ENCODE results near the gene PRODH.
"Not testable (repeated sequence)": the region's sequence is repeated elsewhere in the genome, so short reads cannot be mapped to it uniquely, and the experiment has no call there.

Gene PRODH

DNA sequence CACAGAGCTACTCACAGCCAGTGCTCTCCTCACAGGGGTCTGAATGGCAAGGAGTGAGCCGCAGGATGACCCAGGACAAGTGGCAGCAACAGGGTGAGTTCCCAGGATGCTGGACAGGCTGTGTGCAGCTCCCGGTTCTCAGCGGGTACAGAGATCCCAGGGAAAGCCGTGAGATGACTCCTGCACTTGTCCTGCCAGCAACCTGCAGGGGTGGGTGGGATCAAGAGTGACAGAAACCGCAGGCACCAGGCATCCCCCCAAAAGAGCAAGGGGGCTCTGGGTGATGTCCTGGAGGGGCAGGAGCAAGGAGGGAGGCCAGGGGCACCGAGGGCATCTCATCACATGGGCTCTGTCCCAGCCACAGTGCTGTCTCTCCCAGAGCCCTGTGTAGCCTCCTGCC is 15.9 kb upstream of the PRODH start:
- DNase-seq, result no peak

DNA sequence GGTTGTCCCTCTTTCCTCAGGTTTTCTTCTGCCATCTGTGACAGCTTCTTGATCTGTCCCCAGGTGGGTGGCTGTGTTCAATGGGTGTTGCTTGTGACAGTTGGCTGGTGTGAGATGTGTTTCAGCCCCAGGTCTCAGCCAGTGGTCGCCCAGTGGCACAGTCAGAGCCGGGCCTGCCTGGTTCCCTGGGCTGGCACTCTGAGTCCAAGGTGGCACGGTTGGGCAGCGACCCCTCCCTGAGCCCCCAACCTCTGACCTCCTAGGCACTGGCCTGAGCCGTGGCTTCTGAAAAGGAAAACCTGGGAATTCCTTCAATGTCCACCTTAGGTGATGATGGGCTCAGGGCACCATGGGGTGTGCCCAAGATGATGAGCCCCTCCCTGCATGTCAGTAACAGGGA is 14.0 kb upstream of the PRODH start:
- DNase-seq, result peak in 1 of 2 donors; percentile 1

GRCh38 chr22:18947905-18948304 is 11.8 kb upstream of the PRODH start:
- no peak for DNase-seq

DNA sequence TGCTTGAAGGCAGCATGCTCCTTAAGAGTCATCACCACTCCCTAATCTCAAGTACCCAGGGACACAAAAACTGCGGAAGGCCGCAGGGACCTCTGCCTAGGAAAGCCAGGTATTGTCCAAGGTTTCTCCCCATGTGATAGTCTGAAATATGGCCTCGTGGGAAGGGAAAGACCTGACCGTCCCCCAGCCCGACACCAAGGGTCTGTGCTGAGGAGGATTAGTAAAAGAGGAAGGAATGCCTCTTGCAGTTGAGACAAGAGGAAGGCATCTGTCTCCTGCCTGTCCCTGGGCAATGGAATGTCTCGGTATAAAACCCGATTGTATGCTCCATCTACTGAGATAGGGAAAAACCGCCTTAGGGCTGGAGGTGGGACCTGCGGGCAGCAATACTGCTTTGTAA is 11.0 kb upstream of the PRODH start:
- DNase-seq, result not testable (repeated sequence)

DNA sequence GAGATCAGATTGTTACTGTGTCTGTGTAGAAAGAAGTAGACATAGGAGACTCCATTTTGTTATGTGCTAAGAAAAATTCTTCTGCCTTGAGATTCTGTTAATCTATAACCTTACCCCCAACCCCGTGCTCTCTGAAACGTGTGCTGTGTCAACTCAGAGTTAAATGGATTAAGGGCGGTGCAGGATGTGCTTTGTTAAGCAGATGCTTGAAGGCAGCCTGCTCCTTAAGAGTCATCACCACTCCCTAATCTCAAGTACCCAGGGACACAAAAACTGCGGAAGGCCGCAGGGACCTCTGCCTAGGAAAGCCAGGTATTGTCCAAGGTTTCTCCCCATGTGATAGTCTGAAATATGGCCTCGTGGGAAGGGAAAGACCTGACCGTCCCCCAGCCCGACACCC is 2.6 kb upstream of the PRODH start:
- not testable (repeated sequence) for DNase-seq

DNA sequence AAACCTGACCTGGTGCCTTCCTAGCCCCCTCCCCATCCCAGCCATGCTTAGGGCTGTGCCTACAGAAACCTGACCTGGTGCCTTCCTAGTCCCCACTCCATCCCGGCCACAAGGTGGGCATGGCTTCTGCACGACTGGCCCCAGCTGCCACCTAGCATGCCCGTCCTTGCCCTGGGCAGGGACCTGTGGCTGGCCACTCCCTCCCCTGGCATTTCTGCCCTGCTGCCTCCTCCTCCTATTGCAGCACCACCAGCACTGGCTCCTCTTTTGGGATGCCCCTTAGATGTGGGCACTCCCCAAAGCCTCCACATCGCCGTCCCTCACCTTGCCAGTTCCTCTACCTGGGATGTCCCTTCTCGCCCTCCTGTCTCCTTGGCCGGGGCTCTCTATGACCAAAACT is 1.4 kb downstream of the PRODH start:
- DNase-seq, result not testable (repeated sequence)

GRCh38 chr22:18933914-18934313 is 2.2 kb downstream of the PRODH start:
- no peak for DNase-seq

- no peak for DNase-seq
These were observed 4.0 kb downstream of the PRODH start for GRCh38 chr22:18931905-18932652.

DNA sequence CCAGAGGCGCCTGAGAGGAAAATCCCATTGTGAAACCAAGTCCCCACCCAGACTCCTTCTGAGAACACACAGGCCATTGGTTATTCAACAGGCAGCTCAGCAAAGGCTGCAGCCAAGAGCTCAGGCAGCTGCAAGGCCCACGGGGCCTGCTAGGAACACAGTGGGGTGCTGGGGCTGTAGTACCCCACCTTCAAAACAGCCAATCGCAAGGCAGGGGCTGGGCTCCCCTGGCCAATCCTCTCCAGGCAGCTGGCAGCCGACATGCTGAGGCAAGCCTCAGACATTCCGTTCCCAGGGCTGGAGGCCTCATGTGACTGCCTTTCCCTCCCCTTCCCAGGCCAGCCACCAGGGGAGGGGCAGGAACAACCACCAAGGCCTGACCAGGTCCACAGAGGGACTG is 6.6 kb downstream of the PRODH start:
- no peak for DNase-seq

- no peak for DNase-seq
These were observed 8.5 kb downstream of the PRODH start for GRCh38 chr22:18927573-18927972.

GRCh38 chr22:18927020-18927419 is 9.1 kb downstream of the PRODH start:
- no peak for DNase-seq

DNA sequence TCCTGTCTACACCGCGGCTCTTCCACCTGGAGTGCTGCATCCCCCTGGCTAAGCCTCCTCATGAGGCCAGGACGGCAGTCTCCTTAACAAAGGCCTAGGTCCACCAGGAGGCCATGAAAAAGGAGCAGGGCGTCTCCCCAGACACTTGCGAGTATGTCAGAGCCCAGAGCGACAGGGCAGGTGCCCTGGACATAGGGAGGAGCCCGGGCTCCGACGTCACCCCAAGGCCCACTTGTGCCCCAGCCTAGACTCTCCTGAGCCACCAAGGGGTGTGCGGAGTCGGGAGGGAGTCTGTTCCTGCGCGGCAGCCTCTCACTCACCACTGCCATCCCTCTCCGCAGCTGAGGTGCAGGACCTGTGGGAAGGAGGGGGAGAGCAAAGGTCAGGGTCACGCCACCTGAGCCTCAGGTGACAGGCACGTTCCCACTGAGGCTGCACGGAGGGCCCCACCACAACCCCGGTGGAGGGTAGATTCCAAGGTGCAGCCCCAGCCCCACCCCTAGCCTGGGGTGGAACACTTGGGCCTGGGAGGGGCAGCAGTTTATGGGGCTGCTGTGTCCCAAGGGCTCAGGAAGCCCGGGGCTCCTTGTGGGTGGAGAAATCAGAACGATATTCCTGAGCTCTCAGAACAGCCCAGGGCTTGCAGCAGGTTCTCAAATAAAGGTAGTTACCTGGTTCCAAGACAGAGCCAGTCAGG is 10.6 kb downstream of the PRODH start:
- DNase-seq, result no peak

DNA sequence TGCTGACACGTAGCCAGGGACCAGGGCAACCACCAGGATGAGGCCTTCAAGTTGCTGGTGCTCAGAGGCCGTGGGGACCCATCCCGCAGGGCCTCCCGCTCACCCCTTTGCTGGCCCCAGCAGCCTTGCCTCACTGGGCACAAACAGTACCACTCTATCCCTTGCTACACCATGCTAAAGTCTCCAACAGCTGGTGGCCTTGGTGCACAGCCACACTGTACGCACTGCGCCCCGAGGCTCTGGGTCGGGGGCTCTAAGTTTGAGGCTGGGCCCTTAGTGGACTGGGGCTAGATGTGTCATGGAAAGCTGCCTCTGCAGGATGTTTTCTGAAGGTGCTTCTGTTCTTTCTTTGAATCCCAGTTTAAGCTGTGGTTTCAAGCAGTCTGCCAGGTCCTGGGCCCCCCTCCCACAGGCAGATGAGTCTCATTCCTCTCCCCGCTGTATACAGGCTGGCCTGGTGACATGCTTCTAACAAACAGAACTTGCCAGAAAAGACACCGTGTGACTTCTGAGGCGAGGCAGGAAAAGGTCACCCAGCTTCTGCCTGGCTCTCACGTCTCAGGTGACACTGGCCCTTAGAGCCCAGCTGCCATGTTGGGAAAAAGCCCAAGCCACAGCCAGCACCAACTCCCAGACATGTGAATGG is 15.7 kb downstream of the PRODH start:
- not testable (repeated sequence) for DNase-seq

- not testable (repeated sequence) for DNase-seq
These were observed 18.3 kb downstream of the PRODH start for GRCh38 chr22:18917818-18918217.

DNA sequence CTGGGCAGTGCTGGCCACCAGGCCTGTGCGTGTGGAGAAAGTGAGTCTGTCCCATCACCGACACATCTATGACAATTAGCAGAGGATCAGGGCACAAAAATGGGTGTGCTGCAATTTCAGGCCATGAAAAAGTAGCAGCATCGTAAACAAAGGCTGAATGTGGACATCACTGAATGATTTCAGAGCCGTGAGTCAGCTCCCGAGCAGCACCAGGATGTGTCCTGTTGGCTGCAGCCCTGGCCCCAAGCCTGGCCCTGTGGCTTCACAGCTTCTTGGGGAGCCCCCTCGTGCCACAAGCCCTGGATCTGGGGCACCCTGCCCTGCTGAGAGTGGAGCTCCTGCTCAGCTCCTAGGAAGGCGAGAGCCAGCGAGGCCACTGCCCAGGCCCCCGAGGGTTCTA is 20.5 kb downstream of the PRODH start:
- DNase-seq, result not testable (repeated sequence)

DNA sequence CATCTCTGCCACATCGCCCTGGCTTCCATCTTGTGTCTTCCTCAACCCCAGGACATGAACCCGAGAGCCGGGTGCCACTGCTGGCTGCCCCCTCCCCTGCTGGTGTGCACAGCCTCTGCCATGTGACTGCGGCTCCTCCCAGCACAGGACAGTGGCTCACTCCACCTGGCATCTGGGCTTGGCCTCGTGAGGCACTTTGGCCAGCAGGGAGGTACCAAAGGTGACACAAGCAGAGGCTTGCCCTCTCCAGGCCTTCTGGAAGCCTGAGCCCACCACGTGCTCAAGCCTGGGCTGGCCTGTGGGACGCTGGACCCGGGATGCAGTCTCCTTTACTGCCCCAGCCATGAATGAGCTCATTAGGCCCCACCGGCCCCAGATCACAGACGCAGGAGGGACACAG is 21.5 kb downstream of the PRODH start:
- DNase-seq, result not testable (repeated sequence)

DNA sequence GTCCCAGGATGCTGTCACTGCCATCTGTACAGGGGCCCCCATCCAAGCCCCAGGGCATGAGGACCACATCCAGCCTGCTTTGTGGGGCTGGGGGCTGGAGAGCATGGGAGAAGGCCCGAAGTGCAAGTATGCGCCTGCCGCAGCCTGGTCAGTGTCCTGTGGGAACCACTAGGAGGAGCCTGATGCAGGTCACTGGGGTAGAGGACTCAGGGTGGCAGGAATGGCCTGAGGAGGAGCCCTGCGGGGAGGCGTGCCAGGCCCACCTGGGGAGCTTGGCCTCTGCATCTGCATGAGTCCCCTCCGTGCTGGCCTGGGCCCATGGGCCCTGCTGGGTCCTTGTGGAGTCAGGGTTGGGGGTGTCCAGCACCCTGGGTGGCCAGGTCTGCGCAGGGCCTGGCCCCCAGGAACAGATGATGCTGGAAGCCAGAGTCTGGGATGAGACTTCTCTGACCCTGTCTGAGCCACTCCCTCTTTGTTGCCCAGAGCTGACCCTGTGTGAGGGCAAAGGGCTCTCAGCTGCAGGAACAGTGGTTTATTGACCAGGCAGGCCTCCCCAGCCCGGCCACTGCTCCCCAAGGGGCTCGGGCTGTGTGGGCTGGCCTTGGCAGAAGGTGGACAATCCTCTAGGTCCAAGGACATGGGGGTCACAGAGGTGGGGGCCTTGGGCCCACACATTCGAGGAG is 23.7 kb downstream of the PRODH start:
- DNase-seq, result not testable (repeated sequence)

- DNase-seq, result not testable (repeated sequence)
These were observed 24.6 kb downstream of the PRODH start for GRCh38 chr22:18911535-18911934.

GRCh38 chr22:18909556-18909955 is 26.5 kb downstream of the PRODH start:
- no peak for DNase-seq

DNA sequence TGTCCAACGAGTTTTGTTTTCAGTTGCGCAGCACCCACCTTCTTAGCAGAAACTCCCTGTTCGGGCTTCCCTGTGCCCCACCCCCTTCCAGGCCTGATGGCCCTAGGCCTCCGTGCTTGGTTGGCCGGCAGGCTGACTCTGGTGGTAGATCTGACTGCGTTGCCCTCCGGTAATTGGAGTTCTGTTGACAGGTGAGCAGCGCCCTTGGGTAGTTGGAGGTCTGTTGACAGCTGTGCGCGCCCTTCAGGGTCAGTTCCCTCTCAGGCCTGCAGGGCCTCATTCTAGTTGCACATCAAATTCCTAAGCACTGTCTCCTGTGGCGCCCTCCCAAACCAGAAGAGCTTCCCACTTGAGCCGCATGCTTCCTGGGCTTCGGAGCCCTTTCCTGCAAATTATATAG is 29.2 kb downstream of the PRODH start:
- DNase-seq, result no peak

GRCh38 chr22:18906410-18906745 is 29.7 kb downstream of the PRODH start:
- DNase-seq, result not testable (repeated sequence)

DNA sequence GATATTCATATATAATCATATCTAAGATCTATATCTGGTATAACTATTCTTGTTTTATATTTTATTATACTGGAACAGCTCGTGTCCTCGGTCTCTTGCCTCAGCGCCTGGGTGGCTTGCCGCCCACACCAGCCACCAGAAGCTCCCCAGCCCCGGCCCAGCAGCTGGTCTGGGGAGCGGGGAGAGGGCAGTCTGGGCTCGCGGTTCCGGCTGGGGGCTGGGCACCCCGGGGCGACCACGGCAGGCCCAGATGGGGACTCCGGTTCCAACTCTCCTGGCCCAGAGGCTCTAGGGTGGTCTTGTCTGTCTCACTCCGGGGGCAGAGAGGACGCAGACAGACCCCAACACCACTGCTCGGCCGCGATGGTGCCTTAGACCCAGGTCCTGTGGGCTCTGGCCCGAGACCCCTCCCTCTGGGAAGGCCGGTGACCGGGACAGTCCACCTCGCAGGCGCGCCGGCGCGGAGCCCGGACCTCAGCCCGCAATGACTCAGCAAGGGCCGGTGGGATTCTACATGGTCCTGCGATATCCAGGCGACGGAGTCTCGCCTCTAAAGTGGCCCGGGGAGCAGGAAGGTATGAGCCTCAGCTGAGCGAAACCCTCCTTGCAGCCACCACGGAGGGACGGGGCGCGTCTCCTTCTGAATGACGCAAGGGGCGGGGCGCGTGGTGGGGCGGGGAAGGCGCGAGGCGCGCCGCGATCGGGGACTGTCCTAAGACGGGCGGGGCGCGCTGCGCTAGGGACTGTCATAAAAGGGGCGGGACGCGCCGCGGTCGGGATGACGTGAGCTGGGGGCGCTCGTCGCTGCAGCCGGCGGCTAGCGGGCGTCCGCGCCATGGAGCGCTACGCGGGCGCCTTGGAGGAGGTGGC is 30.3 kb downstream of the PRODH start, which contains the start of gene DGCR6:
Gene DGCR6, plus strand, starts transcription at position 781 of the 870 bp plus-strand sequence. Its CDS starts 55 bp downstream, at position 836.
- no peak for DNase-seq
